ENCODE measurements around the gene TRAF3IP3.

DNA sequence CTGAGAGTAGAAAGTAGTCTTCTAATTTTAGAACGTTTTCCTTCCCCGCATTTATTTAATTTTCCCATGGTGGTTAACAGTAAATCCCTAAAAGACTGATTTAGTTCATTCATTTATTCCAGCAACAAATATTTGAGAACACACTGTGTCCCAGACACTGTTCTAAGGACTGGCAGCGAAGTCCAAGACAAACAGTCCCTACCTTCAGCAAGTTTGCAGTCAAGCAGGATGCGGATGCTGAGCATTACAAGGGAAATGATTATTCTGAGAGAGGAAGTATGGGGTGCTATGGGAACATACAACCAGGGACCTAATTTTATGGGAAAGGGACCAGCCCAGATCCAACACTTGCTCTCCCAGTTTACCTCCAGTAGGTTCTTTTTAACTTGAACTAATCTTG lies 29.7 kb downstream of the TRAF3IP3 start:
- no peak for TF ChIP-seq MAX (IDR thresholded peaks at IDR 0.05)
- no peak for TF ChIP-seq CTCF (IDR thresholded peaks at IDR 0.05 in 2 of 3, conservative IDR thresholded peaks at IDR 0.05 in 1 of 3; ENCODE audit: borderline replicate concordance in 1 of 3, insufficient read depth in 1 of 3, low read depth in 2 of 3, low read length in 2 of 3)
- TF ChIP-seq ZFX (IDR thresholded peaks at IDR 0.05), result no peak
- TF ChIP-seq RAD21 (IDR thresholded peaks at IDR 0.05; ENCODE audit: low read depth), result no peak
- no peak for TF ChIP-seq REST (IDR thresholded peaks at IDR 0.05; ENCODE audit: low read depth)
- TF ChIP-seq CEBPB (IDR thresholded peaks at IDR 0.05; ENCODE audit: low read depth), result no peak
- TF ChIP-seq POLR2A (IDR thresholded peaks at IDR 0.05; ENCODE audit: borderline replicate concordance, extremely low read depth, insufficient read depth, insufficient read length), result no peak
- TF ChIP-seq EZH2 (IDR thresholded peaks at IDR 0.05), result no peak
- no peak for TF ChIP-seq SIN3A (IDR thresholded peaks at IDR 0.05; ENCODE audit: low read depth)
- TF ChIP-seq JUND (IDR thresholded peaks at IDR 0.05), result no peak
